HFFc6 (cell line): ENCODE results near the gene RRM1. TPM values are rescaled to one million over a fixed set of nuclear protein-coding genes. Genes with fewer than 3 reads are reported as not detected.

Experiments
- DNase-seq: peaks from one replicate; pipeline ENCODE4 v3.0.0-alpha.2; 2018
- H3K27ac Mint-ChIP-seq: 2 replicates; pipeline ENCODE4 v1.8.0; 2020; ENCODE audit warnings: mild to moderate bottlenecking, mixed read lengths
- H3K27me3 Mint-ChIP-seq: 2 replicates; pipeline ENCODE4 v1.8.0; 2021; ENCODE audit warnings: mild to moderate bottlenecking, moderate library complexity, mixed read lengths; ENCODE audit not compliant: insufficient read depth
- H3K36me3 Mint-ChIP-seq: 2 replicates; pipeline ENCODE4 v1.8.0; 2021; ENCODE audit warnings: low read depth, mixed read lengths
- H3K4me1 Mint-ChIP-seq: 2 replicates; pipeline ENCODE4 v1.8.0; 2020; ENCODE audit warnings: low read depth, mixed read lengths
- H3K4me3 Mint-ChIP-seq: 2 replicates; pipeline ENCODE4 v1.8.0; 2020; ENCODE audit warnings: mild to moderate bottlenecking, moderate library complexity, mixed read lengths
- H3K9me3 Mint-ChIP-seq: 2 replicates; pipeline ENCODE4 v1.8.0; 2020; ENCODE audit warnings: mild to moderate bottlenecking, mixed read lengths
- total RNA-seq, 6 experiments: library from RNA; stranded (reverse); fragmentation: NEBNext Ultra II Directional; extraction: Animal tissue kit (Norgen Biotek cat#: 25700); gene quantifications; 2 replicates in 1 of 6; 3 replicates in 5 of 6; pipeline ENCODE4 v1.2.3, GENCODE V29; 2021
- TF ChIP-seq, protein P1 (sequence below): fragments of 200-600 bp; sonication (generic); IDR thresholded peaks from 2 replicates; pipeline ENCODE4 v1.5.0; 2021; ENCODE audit warnings: antibody characterized with exemption, mild to moderate bottlenecking

RRM1 gene
- total RNA-seq, 6 experiments from 2014 or later: 68.1 to 145 (median 126) TPM

- Mint-ChIP-seq H3K36me3 (no peaks in the 10 kb centered on the region), H3K27me3 (peaks cover 1% of the 10 kb centered on the region), H3K27ac (no peak overlapping the region), H3K9me3 (no peaks in the 10 kb centered on the region), H3K4me3 (no peak overlapping the region), H3K4me1 (no peaks in the 10 kb centered on the region)
- DNase-seq: no peak
- TF ChIP-seq, protein P1, sequence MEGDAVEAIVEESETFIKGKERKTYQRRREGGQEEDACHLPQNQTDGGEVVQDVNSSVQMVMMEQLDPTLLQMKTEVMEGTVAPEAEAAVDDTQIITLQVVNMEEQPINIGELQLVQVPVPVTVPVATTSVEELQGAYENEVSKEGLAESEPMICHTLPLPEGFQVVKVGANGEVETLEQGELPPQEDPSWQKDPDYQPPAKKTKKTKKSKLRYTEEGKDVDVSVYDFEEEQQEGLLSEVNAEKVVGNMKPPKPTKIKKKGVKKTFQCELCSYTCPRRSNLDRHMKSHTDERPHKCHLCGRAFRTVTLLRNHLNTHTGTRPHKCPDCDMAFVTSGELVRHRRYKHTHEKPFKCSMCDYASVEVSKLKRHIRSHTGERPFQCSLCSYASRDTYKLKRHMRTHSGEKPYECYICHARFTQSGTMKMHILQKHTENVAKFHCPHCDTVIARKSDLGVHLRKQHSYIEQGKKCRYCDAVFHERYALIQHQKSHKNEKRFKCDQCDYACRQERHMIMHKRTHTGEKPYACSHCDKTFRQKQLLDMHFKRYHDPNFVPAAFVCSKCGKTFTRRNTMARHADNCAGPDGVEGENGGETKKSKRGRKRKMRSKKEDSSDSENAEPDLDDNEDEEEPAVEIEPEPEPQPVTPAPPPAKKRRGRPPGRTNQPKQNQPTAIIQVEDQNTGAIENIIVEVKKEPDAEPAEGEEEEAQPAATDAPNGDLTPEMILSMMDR: no peak
Measured at GRCh38 chr11:4184163-4184916, 89.7 kb downstream of the RRM1 start.

DNA sequence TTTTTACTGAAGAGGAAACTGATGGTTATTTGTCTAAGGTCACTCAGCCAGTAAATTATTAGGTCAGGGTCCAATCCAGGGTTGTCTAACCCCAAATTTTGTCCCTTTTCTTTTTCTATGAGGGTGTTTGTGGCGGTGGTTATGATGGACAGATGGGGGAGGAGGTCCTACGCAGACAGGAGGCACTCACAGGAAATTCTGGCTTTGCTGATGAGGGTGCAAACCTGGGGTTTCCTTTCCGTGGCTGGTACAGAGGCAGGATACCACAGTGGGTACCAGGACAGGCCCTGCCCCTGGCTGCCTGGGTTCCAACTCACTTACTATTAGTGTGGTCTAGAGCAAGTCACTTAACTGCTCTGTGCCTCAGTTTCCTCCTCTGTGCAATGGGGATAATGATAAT is 91.0 kb downstream of the RRM1 start:
- no peak for DNase-seq
- Mint-ChIP-seq H3K9me3 (no peaks in the 10 kb centered on the region), H3K36me3 (no peaks in the 10 kb centered on the region), H3K27me3 (peaks cover 1% of the 10 kb centered on the region), H3K4me3 (no peak overlapping the region), H3K27ac (no peak overlapping the region), H3K4me1 (no peaks in the 10 kb centered on the region)
- TF ChIP-seq, protein P1: no peak

- no peaks in the 10 kb centered on the region for H3K9me3 Mint-ChIP-seq
- DNase-seq: no peak
- H3K27me3 Mint-ChIP-seq: peaks cover 4% of the 10 kb centered on the region
- peak overlapping the region; percentile 66; the same call in 1 of the 2 replicates for H3K27ac Mint-ChIP-seq
- H3K36me3 Mint-ChIP-seq: no peaks in the 10 kb centered on the region
- TF ChIP-seq, protein P1: no peak
- H3K4me3 Mint-ChIP-seq: peak overlapping the region; percentile 76
- H3K4me1 Mint-ChIP-seq: no peaks in the 10 kb centered on the region
Measured at GRCh38 chr11:4186464-4187054, 92.0 kb downstream of the RRM1 start.

- Mint-ChIP-seq H3K4me1 (no peaks in the 10 kb centered on the region), H3K27me3 (peaks cover 6% of the 10 kb centered on the region), H3K36me3 (no peaks in the 10 kb centered on the region), H3K4me3 (peak overlapping the region; percentile 76), H3K27ac (peak overlapping the region; percentile 66), H3K9me3 (no peaks in the 10 kb centered on the region)
- TF ChIP-seq, protein P1: peak; percentile 95
- peak; percentile 65 for DNase-seq
Measured at GRCh38 chr11:4187055-4187988, 92.7 kb downstream of the RRM1 start.

Other genes starting within 250 kb of the RRM1 start
- 10 to 100 TPM; 27.6 to 33.1 (median 30.7) TPM for gene STIM1, start 239.1 kb upstream of the RRM1 start, total RNA-seq